Adipocyte (in vitro differentiated cells): Measurements from ENCODE around the gene TMEM131.
"Not testable (repeated sequence)": the region's sequence is repeated elsewhere in the genome, so short reads cannot be mapped to it uniquely, and the experiment has no call there.

Experiments used
- DNase-seq: peaks from one replicate; pipeline ENCODE4 v3.0.0-alpha.2; 2015; ENCODE audit warnings: low read depth
- H3K27me3 ChIP-seq: replicated peaks from 2 replicates; pipeline ENCODE4 v1.7.0; 2013; ENCODE audit warnings: mild to moderate bottlenecking, low read length, moderate library complexity; ENCODE audit not compliant: control insufficient read depth, insufficient read depth
- H3K36me3 ChIP-seq: 2 replicates; pipeline ENCODE4 v1.7.0; 2013; ENCODE audit warnings: low read length, mild to moderate bottlenecking, moderate library complexity; ENCODE audit not compliant: control insufficient read depth, insufficient read depth, severe bottlenecking
- H3K4me1 ChIP-seq: 2 replicates; pipeline ENCODE4 v1.7.0; 2013; ENCODE audit warnings: mild to moderate bottlenecking, low read length, moderate library complexity; ENCODE audit not compliant: control insufficient read depth, insufficient read depth
- H3K4me3 ChIP-seq: 2 replicates; pipeline ENCODE4 v1.7.0; 2013; ENCODE audit warnings: mild to moderate bottlenecking, low read length, moderate library complexity
- H3K9ac ChIP-seq: 2 replicates; pipeline ENCODE4 v1.7.0; 2013; ENCODE audit warnings: mild to moderate bottlenecking, low read length, moderate library complexity
- H3K9me3 ChIP-seq: 2 replicates; pipeline ENCODE4 v1.7.0; 2013; ENCODE audit warnings: mild to moderate bottlenecking, low read length, moderate library complexity; ENCODE audit not compliant: control insufficient read depth

TMEM131 gene

DNA sequence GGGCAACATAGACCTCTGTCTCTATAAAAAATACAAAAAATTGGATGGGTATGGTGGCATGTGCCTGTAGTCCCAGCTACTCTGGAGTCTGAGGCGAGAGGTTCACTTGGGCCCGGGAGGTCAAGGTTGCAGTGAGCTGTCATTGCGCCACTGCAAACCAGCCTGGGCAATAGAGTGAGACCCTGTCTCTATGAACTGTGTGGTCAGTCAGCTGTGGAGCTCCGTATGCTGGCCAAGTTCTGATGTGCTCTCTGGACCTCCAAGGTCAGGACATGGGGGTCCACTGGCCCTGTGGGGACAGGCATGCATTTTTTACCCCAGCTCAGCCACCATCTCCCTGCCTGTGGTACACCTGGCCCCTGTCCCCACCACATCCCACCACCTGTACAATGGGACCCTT, 71.6 kb downstream of the TMEM131 start:
- no peak overlapping the region for H3K9ac ChIP-seq
- H3K4me3 ChIP-seq, result no peak overlapping the region
- H3K4me1 ChIP-seq, result peaks cover 6% of the 10 kb centered on the region
- peaks cover 4% of the 10 kb centered on the region for H3K9me3 ChIP-seq
- no peak for DNase-seq
- H3K36me3 ChIP-seq, result peaks cover 22% of the 10 kb centered on the region
- H3K27me3 ChIP-seq, result no peaks in the 10 kb centered on the region

GRCh38 chr2:97919858-97920257, 75.9 kb downstream of the TMEM131 start:
- no peak for DNase-seq
- Histone ChIP-seq H3K36me3 (peaks cover 15% of the 10 kb centered on the region), H3K9ac (no peak overlapping the region)

GRCh38 chr2:97918818-97919217, 76.9 kb downstream of the TMEM131 start:
- H3K36me3 ChIP-seq, result peaks cover 5% of the 10 kb centered on the region
- H3K9me3 ChIP-seq, result peaks cover 4% of the 10 kb centered on the region
- H3K9ac ChIP-seq, result no peak overlapping the region
- no peaks in the 10 kb centered on the region for H3K4me1 ChIP-seq
- H3K27me3 ChIP-seq, result no peaks in the 10 kb centered on the region
- no peak for DNase-seq
- no peak overlapping the region for H3K4me3 ChIP-seq

More at GRCh38 chr2:97919858-97920257, 75.9 kb downstream of the TMEM131 start:
- peaks cover 4% of the 10 kb centered on the region for H3K9me3 ChIP-seq
- no peaks in the 10 kb centered on the region for H3K27me3 ChIP-seq
- no peaks in the 10 kb centered on the region for H3K4me1 ChIP-seq
- no peak overlapping the region for H3K4me3 ChIP-seq

- not testable (repeated sequence) for H3K9me3 ChIP-seq, H3K9ac ChIP-seq, H3K4me1 ChIP-seq, H3K4me3 ChIP-seq, H3K36me3 ChIP-seq, DNase-seq, H3K27me3 ChIP-seq
Observed at GRCh38 chr2:97917668-97918067, 78.1 kb downstream of the TMEM131 start.

GRCh38 chr2:97914691-97915213, 81.0 kb downstream of the TMEM131 start:
- DNase-seq, result no peak

GRCh38 chr2:97913846-97914245, 81.9 kb downstream of the TMEM131 start:
- Histone ChIP-seq H3K4me1 (peaks cover 11% of the 10 kb centered on the region), H3K27me3 (no peaks in the 10 kb centered on the region), H3K36me3 (no peaks in the 10 kb centered on the region), H3K9me3 (no peaks in the 10 kb centered on the region), H3K4me3 (no peak overlapping the region), H3K9ac (no peak overlapping the region)
- DNase-seq, result no peak

More at GRCh38 chr2:97914691-97915213, 81.0 kb downstream of the TMEM131 start:
- Histone ChIP-seq H3K36me3 (peaks cover under 1% of the 10 kb centered on the region), H3K4me3 (no peak overlapping the region), H3K4me1 (peaks cover 11% of the 10 kb centered on the region), H3K9me3 (no peaks in the 10 kb centered on the region), H3K9ac (no peak overlapping the region), H3K27me3 (no peaks in the 10 kb centered on the region)

DNA sequence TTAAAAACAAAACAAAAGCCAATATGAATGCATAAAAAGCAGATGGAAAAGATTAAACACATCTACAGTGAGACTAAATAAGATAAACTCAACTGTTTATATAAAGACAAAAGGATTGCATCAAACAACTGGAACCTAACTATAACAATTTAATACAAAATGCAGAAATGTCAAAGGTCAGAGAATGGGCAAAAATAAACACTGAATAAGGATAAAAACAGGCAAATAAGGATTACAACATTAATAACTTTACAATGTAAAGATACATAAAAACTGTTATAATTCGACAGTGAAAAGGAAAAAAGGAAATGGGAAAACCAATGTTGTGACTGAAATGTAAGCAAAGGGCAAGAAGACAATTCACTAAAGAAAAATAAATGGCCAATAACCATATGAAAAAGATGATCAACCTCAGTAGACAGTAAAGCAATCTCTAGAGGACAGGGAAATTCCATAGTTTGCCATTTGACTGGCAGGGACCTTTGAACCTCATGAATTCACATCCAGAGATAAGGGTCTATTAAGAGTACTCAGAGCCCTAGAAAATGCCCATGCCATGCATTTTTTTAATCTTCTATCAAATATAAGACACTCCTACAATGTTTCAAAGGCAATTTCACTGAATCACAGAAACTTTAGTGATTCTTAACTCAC, 83.7 kb downstream of the TMEM131 start:
- Histone ChIP-seq H3K4me3 (no peak overlapping the region), H3K9ac (no peak overlapping the region), H3K9me3 (no peaks in the 10 kb centered on the region), H3K4me1 (peaks cover 11% of the 10 kb centered on the region), H3K36me3 (peaks cover 11% of the 10 kb centered on the region), H3K27me3 (no peaks in the 10 kb centered on the region)
- DNase-seq, result peak; percentile 44

DNA sequence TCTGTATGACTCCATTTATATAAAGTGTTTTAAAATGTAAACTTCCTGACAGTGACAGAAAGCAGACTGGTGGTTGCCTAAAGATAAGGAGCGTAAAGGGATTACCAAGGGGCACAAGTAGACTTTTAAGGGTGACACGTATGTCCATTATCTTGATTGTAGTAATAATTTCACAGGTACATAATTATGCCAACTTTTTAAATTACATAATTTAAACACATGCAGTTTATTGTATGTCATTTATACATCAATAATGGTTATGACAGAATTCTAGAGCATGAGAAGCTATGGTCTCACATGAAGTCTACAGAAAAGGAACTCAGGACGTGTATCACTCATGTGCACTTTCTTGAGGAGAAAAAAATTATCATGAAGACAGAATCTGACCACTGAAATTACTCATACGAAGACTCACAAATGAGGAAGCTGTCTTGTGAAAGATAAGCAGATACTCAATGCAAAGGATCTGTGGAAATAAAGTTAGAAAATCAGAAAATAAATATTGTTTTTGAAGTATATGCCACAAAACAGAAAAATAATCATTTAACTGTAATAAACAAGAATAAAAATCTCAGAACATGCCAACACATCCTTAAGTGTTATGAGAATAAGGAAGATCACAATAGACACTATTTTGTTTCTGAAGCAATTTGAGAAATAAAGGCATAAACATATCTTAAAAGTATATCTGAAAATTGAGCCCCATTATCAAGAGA, 84.4 kb downstream of the TMEM131 start:
- no peak overlapping the region for H3K9ac ChIP-seq
- DNase-seq, result peak; percentile 34

DNA sequence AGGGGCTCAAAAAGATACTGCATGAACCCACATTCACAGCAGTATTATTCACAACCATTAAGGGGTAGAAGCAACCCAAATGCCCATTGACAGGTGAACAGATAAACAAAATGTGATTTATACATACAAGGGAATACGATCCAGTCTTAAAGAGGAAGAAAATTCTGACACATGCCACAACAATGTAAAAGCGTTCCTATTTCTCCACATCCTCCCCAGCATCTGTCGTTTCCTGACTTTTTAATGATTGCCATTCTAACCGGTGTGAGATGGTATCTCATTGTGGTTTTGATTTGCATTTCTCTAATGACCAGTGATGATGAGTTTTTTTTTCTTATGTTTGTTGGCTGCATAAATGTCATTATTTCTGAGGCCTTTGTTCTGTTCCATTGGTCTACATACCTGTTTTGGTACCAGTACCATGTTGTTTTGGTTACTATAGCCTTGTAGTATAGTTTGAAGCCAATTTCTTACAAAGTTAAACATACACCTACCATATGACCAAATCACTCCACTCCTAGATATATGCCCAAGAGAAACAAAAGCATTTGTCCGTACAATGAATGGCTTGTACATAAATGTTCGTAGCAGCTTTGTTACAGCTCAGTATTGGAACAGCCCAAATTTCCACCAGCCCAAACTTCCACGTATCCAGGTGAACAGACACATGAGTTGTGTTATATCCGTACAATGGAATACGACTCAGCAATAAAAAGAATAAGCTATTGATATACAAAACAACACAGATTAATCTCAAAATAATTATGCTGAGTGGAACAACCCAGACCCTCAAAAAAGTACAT, 85.1 kb downstream of the TMEM131 start:
- DNase-seq, result no peak
- peaks cover 19% of the 10 kb centered on the region for H3K36me3 ChIP-seq
- no peak overlapping the region for H3K4me3 ChIP-seq
- H3K9me3 ChIP-seq, result no peaks in the 10 kb centered on the region
- peaks cover 11% of the 10 kb centered on the region for H3K4me1 ChIP-seq
- H3K9ac ChIP-seq, result no peak overlapping the region
- H3K27me3 ChIP-seq, result no peaks in the 10 kb centered on the region

More for the DNA sequence above, 84.4 kb downstream of the TMEM131 start:
- no peaks in the 10 kb centered on the region for H3K9me3 ChIP-seq
- peaks cover 13% of the 10 kb centered on the region for H3K36me3 ChIP-seq
- H3K4me3 ChIP-seq, result no peak overlapping the region
- peaks cover 11% of the 10 kb centered on the region for H3K4me1 ChIP-seq
- no peaks in the 10 kb centered on the region for H3K27me3 ChIP-seq

GRCh38 chr2:97908208-97908676, 87.5 kb downstream of the TMEM131 start:
- Histone ChIP-seq H3K4me3 (no peak overlapping the region), H3K9ac (no peak overlapping the region), H3K27me3 (no peaks in the 10 kb centered on the region), H3K36me3 (peaks cover 19% of the 10 kb centered on the region), H3K9me3 (no peaks in the 10 kb centered on the region), H3K4me1 (peaks cover 11% of the 10 kb centered on the region)
- no peak for DNase-seq
